ENCODE measurements around the gene CUTC.
A peak's percentile ranks its signal among the peaks of the same experiment; 100 is the strongest.

The CUTC gene

DNA sequence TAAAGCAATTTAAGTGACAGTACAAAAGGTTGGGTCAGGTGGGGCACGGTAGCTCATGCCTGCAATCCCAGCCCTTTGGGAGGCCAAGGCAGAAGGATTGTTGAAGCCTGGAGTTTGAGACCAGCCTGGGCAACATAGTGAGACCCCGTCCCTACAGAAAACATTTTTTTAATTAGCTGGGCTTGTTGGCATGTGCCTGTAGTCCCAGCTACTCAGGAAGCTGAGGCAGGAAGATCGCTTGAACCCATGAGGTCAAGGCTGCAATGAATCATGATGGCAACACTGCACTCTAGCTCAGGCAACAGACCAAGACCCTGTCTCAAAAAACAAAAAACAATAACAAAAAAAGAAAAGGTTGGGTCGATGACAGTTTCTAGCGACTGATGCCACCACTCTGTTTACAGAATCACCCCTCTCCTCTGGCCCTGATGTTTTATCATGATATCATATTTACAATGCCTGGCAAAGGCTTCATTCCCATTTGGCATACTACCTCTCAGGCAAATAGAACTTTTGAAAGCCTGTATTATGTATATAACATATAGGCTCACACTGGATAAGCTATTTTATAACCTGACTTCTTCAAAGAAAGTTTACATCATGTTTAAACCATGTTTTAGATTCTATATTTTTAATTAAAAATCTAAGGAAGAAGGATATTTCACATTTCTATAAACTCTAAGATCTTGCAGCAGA is 49.8 kb downstream of the CUTC start:
- DNase-seq (ENCODE audit: low read depth, low spot score): no peak
- peak overlapping the region; percentile 62 for H3K27ac ChIP-seq

DNA sequence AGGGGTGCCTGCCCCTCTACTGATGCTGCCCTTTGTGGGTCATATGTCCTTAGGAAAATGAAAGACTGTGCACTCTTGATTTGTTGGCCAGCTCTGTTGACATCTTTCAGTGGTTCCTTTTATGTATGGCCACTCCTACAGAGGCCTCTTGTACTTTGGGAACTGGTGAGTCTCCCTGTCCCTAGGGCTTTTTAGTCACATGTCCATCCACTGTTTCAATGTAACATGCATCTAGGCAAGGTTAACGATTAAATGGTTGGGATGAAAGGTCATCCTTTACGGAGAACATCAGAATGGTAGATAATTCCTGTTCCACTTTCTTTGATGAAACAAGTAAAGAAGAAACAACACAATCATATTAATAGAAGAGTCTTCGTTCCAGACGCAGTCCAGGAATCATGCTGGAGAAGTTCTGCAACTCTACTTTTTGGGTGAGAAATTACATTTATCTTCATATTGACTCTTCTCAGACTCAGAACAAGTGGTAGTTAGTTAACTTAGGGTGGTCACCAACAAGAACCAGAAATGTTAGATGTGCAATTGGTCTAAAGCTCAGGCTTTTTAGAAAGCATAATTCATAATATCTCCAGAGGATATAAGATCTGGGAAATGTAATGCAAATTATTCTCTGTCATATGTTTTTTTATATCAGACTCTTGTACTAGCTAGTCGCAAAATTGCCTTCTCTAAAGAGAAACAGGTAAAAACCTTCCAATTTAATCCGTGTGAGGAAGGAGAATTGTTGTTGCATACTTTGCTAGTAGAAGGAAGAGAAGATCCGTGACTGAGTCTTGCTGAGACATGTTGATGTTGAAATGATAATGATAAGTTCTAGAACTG is 50.6 kb downstream of the CUTC start, which contains the start of gene ABCC2:
ABCC2 (plus strand) TSS at position 194 of the 840 bp plus-strand sequence; CDS start at position 399, 205 bp downstream.
- DNase-seq (ENCODE audit: low read depth, low spot score): no peak
- peak within 1 kb of the TSS; percentile 62 for H3K27ac ChIP-seq

DNA sequence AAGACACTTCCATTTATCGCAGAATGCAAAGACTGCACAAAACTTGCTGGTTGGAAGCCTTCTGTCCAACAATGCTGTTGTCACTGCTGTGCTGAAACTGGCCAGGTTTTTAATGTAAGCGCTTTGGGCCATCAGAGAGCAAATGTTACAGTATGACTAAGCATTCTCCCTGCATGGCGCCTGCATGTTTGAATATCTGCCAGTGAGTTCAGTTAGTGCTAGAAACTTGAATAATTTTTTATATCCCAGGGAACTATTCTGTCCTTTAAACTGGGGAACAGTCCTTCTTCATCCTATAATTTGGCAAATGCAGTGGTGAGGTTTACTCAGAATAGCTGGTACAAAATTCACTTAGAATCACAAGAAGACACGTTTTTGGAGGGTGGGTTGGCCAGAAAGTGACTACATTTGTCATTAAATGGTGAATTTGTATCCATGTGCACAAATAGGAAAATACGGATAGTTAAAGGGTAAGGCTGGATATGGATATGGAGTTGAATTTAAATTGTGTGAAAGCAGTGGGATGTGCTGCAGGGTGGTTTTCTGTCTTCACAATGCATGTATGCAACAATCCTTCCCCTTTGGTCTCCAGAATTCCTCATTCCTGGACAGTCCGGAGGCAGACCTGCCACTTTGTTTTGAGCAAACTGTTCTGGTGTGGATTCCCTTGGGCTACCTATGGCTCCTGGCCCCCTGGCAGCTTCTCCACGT is 52.1 kb downstream of the CUTC start:
- DNase-seq (ENCODE audit: low read depth, low spot score): no peak
- H3K27ac ChIP-seq: peak overlapping the region; percentile 62

DNA sequence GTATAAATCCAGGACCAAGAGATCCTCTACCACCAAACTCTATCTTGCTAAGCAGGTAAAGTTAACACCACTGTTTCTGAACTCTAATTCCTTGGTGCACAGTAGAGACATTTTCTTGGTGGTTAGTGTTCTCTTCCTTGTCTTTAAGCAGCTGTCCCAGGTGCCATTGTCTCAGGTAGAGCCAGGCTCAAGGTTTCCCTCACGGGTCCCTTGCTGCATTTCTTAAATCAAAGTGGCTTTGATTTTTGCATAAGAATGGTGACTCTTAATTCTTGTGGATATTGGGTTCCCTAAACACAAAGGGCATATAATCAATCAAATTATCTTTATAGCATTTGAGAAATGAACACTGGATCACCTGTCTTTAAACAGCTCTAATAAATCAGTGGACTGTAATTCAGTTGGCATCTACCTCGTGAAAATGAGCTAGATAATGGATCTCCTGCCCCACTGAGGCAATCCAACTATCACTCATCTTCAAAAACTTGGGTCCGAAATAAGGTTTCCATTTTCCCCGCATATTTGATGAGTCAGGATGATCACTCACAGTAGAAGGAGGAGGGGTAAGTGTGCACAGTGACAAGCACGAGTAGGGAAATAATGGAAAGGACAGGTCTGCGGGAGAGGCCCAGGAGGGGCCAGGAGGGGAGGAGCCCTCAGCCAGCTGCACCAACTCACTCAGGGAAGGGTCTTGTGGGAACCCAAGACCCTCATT is 52.9 kb downstream of the CUTC start:
- no peak for DNase-seq (ENCODE audit: low read depth, low spot score)
- peak overlapping the region; percentile 62 for H3K27ac ChIP-seq

DNA sequence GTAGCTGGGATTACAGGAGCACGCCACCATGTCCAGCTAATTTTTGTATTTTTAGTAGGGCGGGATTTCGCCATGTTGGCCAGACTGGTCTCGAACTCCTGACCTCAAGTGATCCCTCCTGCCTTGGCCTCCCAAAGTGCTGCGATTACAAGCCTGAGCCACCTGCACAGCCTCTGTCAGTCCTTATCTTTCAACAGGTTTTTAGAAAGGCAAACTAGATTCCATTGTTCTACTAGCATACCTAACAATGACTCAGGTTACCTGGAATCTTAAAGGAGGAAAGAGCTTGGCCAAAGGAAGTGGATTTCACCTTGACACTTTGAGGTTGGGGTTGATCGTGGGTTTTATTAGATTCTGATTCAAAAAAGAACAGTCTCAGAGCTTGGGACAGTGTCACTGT is 53.6 kb downstream of the CUTC start:
- H3K27ac ChIP-seq: peak overlapping the region; percentile 62
- DNase-seq (ENCODE audit: low read depth, low spot score): peak; percentile 26

DNA sequence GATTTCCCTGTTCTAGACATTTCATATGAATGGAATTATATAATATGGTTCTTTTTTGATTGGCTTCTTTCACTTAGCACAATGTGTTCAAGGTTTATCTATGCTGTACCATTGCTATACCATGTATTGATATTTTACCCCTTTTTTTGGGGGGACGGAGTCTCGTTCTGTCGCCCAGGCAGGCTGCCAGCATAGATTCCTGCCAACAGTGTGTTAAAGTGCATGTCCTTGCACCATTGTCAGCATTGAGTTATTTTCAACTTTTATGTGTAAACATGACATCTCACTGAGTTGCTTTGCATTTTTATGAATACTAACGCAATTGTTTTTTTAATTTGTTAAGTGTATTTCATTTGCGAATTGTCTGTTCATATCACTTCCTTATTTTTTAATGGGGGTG is 55.3 kb downstream of the CUTC start:
- H3K27ac ChIP-seq: no peak overlapping the region
- DNase-seq (ENCODE audit: low read depth, low spot score): no peak

DNA sequence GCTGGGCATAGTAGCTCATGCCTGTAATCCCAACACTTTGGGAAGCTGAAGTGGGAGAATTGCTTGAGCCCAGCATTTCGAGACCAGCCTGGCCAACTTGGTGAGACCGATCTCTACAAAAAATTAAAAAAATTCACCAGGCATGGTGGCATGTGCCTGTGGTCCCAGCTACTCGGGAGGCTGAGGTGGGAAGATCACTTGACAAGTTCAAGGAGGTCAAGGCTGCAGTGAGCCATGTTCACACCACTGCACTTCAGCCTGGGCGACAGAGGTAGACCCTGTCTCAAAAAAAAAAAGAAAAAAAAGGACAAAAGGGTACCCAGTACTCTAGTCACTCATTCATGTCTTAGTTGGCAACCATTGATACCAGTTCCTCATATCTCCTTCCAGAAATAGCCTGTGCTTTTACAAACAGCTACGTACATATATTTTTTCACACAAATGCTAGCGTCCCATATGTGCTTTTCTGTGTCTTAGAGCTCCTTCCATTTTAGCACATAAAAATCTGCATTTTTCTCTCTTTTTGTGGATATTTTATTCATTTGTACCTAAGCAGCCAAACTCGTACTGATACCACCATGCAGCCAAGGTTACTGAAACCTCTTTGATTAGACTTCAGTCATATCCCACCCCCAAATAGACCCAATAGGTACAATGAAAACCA is 55.9 kb downstream of the CUTC start:
- H3K27ac ChIP-seq: no peak overlapping the region

DNA sequence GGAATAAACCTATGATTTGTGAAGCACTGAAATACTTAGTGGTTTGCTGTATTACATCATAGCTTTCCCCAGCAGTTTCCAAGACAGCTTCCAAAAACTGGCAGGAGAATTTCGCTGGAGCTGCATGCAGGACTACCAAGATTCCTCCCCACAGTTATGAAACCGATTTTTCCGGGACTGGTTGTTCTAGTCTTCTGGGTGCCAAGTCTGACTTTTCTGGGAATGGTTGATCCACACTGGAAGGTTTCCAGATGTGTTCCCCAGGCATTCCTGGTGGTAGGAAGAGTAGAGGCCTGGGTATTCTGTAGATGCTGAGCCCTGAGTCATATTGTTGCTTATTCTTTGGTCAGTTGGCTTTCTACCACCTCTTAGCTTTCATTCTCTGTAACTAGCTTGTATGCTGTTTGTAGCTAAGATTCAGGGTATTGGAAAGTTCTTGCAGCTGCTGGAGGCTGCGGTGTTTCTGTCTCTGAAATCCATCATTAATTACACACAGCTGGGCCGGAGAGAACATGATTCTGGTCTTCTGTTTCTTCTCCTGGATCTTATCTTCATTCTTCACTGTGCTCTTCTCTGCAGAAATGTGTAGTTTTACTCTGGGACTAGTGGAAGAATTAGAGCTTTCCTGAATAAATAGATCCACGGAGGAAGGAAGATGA is 56.7 kb downstream of the CUTC start:
- H3K27ac ChIP-seq: no peak overlapping the region
- DNase-seq (ENCODE audit: low read depth, low spot score): no peak

More for the DNA sequence above, 55.9 kb downstream of the CUTC start:
- DNase-seq (ENCODE audit: low read depth, low spot score): no peak

DNA sequence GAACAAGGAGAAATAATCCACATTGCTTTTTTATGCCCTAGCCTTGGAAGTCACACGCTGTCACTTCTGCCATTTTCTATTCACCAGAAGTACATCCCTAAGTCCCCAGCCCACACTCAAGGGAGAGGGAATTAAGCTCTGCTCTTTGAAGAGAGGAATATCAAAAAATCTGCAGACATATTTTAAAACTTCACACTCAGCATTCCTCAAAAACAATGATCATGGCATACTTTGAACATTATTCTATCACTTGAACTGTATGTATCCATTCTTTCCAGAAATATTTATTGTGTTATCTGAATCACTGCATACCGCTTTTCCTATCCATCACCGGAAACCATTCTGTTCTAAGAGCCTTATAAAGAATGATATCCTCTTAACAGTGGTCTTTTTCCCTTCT is 59.8 kb downstream of the CUTC start:
- no peak for DNase-seq (ENCODE audit: low read depth, low spot score)

DNA sequence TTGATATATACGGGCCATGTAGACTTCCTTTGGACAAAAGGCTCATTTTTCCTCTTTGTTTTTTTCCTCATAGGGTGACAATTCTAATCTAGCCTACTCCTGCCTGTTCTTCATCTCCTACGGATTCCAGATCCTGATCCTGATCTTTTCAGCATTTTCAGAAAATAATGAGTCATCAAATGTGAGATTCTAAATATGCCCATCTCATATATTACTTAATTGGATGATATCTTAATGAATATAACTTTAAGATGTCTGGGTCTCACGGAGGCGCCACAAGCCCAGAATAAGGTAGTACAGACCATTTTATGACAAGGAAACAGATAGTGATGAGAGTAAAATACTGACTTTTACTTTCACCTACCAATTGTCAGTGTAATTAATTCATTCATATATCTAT is 61.8 kb downstream of the CUTC start:
- DNase-seq (ENCODE audit: low read depth, low spot score): no peak
- H3K27ac ChIP-seq: no peak overlapping the region

More for the DNA sequence above, 59.8 kb downstream of the CUTC start:
- no peak overlapping the region for H3K27ac ChIP-seq

DNA sequence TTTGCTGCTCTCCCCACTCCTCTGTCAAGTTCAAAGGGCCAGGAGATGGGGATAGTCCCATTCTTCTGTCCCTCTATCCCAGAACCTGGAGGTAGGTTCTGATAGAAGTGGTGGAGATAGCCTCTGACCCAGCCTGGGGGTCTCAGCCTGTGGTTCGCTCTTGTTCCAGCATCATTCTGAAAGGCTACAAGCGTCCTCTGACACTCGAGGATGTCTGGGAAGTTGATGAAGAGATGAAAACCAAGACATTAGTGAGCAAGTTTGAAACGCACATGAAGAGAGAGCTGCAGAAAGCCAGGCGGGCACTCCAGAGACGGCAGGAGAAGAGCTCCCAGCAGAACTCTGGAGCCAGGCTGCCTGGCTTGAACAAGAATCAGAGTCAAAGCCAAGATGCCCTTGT is 64.9 kb downstream of the CUTC start:
- no peak for DNase-seq (ENCODE audit: low read depth, low spot score)
- H3K27ac ChIP-seq: no peak overlapping the region

DNA sequence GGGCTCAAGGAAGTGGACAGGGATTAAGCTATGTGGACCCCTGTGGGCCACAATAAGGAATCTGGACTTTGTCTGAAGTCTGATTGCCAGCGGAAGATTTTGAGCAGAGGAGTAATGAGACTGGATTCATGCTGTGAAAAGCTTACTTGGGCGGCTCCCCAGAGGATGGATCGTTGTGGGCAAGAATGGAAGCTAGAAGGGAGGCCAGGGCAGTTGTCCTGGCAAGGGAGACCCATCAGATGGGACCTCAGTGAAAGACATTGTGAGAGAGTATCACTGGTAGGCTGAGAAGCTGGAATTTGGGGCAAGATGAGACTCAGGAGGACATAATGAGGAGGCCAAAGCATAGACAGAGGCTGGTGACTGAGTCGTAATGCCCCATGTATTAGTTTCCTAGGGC is 66.0 kb downstream of the CUTC start:
- DNase-seq (ENCODE audit: low read depth, low spot score): no peak
- H3K27ac ChIP-seq: no peak overlapping the region

DNA sequence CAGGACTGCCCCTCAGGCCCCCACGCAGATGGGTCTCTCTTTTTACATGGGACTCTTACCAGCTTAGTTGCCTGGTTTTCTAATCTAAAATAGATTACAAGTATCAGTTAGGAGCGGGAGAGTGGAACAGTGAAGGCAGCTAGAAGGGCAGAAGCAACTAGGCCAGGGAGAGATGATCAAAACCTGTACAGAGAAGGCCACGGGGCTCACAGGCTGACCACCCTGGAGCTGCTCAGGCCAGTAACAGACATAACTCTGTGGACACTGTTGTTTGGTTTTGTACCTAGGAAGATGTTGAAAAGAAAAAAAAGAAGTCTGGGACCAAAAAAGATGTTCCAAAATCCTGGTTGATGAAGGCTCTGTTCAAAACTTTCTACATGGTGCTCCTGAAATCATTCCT is 66.9 kb downstream of the CUTC start:
- H3K27ac ChIP-seq: no peak overlapping the region
- DNase-seq (ENCODE audit: low read depth, low spot score): no peak

DNA sequence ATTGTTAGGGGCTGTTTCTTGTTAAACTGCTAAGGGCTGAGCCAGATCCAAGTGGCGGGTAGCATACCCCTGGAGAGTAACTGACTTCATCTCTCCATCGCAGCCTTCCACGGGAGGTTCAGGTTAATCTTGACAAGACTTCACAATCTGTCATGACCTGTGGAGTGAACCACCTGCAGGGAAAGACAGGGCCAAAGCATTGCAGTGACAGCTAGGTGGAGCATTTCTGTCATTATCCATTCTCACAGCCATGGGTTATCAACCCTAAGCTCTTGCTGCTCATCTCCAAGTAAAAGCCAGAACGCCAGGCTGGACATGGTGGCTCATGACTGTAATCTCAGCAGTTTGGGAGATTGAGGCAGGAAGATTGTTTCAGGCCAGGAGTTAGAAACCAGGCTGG is 67.6 kb downstream of the CUTC start:
- no peak overlapping the region for H3K27ac ChIP-seq
- no peak for DNase-seq (ENCODE audit: low read depth, low spot score)

DNA sequence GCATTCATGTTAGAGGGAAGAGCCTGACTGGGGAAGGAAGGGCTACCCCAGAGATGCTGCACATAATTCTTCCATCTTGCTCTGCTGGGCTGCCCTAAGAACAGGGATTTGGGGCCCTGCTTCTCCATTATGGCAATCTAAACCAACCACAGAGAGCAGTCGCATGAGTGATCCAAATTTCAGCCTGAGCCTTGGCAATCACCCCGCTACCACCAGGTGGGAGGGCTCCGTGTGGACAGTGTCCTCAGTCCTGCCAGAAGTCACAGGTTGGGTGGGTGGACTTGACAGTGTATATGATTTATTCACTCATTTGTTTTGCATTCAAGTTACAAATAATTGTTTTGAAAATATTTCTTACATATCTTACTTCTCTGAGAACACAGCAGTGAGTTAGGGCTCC is 72.4 kb downstream of the CUTC start:
- no peak overlapping the region for H3K27ac ChIP-seq
- no peak for DNase-seq (ENCODE audit: low read depth, low spot score)

DNA sequence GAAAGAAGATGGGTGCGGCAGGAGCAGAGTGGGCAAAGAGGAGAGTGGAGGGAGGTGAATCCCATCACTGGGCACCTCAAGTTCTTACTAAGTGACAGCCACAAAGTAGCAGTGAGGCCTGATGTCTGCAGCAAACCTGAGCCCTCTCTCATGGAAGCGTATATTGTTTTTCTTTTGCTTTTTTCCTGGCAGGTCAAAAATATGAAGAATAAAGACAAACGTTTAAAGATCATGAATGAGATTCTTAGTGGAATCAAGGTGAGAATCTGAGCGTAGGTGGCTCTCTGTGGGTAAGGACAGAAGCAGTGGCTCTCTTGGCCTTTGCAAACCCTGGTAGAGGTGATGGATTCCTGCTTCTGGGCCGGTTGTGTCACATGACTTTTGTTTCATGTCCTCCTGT is 73.2 kb downstream of the CUTC start:
- DNase-seq (ENCODE audit: low read depth, low spot score): no peak
- no peak overlapping the region for H3K27ac ChIP-seq
